GM18909 (cell line): ENCODE measurements around the gene ANGPTL8.

Experiments
- ATAC-seq: cut with Tn5 transposase; IDR thresholded peaks from one replicate; pipeline ENCODE4 v1.9.1; 2021; ENCODE audit warnings: mild to moderate bottlenecking; ENCODE audit not compliant: unreplicated experiment, poor library complexity

The ANGPTL8 gene

GRCh38 chr19:11257846-11258380 is 18.5 kb downstream of the ANGPTL8 start:
- no peak for ATAC-seq

DNA sequence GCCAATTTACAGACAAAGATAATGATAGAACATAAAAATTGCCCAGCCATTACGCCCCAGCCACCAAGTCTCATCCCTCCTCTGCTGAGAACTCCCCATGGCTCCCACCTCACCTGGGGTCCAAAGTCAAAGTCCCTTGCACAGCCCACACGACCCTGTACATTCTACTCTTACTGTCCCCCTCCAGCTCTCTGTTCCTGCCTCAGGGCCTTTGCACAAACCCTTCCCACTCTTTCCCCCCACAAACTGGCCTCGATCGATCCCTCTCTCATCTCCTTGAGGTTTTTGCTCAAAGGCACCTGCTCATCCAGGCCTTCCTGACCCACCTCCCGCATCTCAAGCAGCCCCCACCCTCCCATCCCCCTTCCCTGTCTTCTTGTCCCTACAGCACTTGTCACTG is 21.6 kb downstream of the ANGPTL8 start:
- no peak for ATAC-seq

DNA sequence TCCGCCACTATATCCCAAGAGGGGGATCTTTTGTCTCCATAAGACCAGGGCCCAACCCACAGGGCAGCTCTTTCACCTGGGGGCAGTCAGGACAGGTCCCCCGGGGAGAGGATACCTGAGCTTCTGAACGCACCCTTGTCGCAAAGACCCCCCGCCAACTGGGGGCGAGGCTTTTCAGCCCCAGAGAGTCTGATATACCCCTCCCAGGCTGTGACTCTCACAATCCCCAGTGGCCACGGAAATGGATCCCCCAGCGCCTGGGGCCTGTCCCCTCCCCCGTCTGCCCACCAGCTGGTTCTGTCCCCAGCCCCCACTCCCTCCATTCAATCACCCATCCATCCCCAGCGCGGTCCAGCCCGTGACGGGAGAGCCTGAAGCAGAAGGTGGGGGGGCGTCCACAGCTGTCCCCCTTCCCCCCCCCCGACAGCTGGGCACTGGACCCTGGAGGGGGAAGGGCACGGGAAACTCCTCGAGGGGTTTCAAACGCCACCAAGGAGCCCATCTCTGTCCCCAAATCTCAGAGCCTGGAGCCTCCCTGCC is 22.1 kb downstream of the ANGPTL8 start:
- ATAC-seq = no peak

DNA sequence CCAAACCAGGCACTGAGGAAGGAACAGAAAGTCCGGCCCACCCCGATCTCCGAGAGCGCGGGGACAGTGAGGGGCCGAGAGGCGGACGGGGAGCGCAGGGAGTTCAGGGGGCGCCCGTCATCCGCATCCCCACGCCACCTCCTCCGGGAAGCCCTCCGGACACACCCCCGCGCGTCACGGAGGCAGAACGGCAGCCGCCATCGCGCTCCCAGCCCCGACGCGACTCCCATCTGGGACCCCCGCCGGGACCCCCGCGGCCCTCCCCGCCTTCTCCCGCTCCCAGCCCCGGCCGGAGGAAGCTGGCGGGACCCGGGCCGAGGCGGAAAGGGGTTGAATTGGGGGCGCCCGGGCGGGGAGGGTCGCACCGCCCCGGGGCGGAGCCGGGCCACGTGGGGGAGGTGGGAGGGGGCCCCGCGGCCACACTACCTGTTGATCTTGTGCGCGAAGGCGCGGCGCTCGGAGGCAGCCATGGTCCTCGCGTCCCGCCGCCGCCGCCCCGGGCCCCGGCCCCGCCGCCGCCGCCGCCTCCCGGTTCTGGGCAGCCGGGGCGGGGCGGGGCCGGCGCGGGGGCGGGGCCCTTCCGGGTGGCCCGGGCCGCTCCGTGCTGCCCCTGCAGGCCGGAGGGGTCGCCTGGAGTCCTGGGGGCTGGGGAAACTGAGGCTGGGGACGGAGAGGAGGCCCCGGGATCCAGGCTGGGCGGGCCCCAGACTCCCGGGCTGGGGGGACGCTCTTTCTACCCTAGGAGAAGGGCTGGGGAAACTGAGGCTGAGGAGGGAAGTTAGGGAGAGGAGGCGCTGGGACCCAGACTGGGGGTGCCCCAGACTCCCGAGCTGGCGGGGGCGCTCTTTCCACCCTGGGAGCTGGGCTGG is 22.8 kb downstream of the ANGPTL8 start, which contains the start of gene DOCK6:
TSS of gene DOCK6 (minus strand) at position 554 of the 869 bp plus-strand sequence. CDS start at position 470, 84 bp downstream.
- ATAC-seq = no peak

DNA sequence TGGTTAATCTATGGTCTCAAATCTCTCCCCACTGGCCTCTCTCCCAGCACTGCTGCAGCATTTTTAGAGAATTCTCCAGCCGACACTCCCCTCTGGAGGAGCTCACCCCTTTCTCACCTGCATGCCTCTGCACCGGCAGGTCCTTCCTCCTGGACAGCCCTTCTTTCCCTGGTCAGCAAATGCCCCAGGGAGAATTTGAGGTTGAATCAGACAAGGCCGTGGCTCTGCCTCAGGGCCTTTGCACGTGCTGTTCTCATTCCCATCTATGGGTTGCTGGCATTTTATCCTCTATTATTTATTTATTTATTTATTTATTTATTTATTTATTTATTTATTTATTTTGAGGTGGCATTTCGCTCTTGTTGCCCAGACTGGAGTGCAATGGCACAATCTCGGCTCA is 24.3 kb downstream of the ANGPTL8 start:
- ATAC-seq = no peak

DNA sequence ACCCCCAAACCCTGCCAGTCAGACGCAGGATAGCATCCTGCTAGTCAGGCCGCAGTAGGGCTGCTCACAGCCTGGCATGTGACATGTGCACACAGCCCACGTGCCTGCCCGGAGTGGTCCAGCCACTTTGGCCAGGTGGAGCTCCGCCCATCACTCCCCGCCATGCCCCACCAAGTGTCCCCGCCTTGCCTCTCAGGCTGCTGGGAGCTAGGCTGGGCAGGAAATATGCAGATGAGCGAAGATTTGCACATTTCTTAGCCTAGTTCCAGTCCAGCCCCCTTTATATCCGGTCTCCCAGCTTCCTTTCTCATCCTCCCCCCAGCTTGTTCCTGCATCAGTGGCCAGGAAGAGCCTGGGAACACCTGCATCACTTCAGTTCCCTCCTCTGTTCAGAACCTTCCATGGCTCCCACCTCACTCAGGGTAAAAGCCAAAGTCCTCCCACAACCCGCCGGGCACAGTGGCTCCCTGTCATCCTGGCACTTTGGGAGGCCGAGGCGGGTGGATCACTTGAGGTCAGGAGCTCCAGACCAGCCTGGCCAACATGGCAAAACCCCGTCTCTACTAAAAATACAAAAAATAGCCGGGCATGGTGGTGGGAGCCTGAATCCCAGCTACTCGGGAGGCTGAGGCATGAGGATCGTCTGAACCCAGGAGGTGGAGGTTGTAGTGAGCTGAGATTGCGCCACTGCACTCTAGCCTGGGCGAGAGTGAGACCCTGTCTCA is 25.2 kb downstream of the ANGPTL8 start:
- ATAC-seq = no peak

- ATAC-seq = no peak
These were observed 25.9 kb downstream of the ANGPTL8 start for GRCh38 chr19:11265177-11265784.

GRCh38 chr19:11265785-11266236 is 26.4 kb downstream of the ANGPTL8 start:
- no peak for ATAC-seq

- ATAC-seq = no peak
These were observed 28.1 kb downstream of the ANGPTL8 start for GRCh38 chr19:11267316-11268085.

GRCh38 chr19:11268783-11269267 is 29.4 kb downstream of the ANGPTL8 start:
- no peak for ATAC-seq

DNA sequence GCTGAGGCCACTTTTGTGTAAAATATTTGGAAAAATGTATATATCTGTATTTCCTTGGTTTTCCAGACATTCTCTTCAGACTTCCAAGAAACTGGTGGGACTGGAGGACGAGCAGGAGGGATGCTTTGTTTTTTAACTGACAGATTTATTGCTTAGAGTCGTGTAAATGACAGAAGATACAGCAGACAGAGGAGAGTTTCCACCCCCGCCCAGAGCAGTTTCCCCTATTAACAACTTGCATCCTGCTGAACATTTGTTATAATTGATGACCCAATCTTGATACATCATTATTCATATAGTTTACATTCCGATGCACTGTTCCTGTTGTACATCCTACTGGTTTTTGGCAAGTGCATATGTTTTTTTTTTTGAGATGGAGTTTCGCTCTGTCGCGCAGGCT is 30.0 kb downstream of the ANGPTL8 start:
- ATAC-seq = no peak

- ATAC-seq = no peak
These were observed 33.9 kb downstream of the ANGPTL8 start for GRCh38 chr19:11273296-11273695.

- ATAC-seq = no peak
These were observed 34.6 kb downstream of the ANGPTL8 start for GRCh38 chr19:11273989-11274388.

DNA sequence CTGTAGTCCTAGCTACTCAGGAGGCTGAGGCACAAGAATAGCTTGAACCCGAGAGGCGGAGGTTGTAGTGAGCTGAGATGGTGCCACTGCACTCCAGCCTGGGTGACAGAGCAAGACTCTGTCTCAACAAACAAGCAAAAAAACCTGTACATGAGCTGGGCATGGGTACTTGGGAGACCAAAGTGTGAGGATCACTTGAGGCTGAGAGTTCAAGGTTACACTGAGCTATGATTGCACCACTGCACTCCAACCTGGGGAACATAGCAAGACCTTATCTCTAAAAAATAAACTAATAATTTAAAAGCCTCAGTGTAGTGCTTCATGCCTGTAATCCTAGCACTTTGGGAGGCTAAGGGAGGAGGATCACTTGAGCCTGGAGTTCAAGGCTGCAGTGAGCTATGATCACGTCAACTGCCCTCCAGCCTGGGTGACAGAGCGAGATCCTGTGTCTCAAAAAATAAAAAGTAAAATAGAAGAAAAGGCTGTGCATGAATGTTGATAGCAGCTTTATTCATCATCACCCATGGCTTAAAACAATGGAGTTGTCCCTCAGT is 35.2 kb downstream of the ANGPTL8 start:
- no peak for ATAC-seq

GRCh38 chr19:11278670-11279069 is 39.3 kb downstream of the ANGPTL8 start:
- ATAC-seq = no peak

DNA sequence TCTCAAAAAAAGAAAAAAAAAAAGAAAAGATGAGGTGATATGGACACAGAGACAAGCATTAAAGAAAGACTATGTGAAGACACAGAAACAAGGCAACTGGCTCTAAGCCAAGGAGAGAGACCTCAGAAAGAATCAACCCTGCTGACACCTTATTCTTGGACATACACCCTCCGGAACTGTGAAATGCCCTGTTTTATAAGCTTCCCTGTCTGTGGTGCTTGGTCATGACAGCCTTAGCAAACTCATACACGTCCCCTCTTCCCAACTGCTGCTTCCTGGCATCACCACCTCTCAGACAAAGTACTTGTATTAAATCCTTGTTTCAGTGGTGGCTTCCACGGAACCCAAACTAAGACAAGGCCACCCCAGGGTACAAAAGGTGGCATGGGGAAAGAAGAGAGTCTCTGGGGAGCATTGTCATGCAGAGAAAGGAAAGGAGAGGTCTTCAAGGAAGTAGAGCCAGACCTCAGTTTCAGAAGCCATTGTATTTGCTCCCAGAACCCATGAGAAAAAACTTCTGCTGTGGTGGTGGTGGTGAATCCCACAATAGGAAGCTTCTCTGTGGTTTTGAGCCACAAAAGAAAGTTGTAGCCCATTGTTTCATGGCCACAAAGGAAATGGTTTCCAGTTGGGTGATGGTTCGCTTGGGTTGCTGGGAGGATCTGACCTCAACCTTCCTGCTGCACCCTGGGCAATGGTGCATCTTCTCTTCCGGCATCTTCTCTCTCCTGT is 40.3 kb downstream of the ANGPTL8 start:
- no peak for ATAC-seq

DNA sequence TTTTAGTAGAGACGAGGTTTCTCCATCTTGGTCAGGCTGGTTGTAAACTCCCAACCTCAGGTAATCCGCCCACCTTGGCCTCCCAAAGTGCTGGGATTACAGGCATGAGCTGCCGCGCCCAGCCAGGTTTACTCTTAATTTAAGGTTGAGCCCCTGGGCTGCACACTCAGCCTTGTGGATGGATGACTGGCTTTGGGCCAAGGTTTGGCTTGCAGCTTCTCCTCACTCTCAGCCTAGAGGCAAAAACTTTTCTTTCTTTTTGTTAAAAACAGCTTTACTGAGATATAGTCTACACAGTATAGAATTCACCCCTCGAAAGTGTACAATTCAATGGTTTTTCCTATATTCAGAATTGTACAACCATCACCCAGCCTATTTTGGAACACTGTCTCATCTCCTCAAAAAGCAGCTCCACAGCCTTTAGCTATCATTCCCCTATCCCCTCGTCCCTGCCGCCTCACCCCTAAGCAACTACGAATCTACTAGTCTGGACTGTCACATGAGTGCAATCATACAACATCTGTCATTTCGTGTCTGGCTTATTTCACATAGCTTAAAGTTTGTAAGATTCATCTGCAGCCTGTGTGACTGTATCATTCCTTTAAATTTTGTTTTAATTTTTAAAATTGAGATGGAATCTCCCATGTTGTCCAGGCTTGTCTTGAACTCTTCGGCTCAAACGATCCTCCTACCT is 42.1 kb downstream of the ANGPTL8 start:
- no peak for ATAC-seq

DNA sequence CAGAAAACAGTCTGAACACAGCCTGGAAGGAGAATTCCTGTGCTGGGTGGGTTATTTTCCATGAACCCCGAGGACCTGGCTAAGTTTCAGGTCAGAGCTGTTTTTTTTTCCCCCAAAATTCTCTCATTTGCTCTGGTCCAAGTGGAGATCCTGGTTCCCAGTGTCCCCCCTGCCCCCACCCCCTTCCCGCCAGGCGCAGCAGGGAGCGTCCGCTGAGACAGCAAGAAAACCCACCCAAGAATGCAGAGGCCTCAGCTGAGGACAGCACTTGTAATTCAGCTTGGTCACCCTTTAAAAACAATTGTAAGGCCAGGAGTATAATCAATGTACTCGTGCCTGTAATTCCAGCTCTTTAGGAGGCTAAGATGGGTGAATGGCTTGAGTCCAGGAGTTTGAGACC is 45.1 kb downstream of the ANGPTL8 start:
- ATAC-seq = no peak
